ENCODE results near the gene CIROP. TPM values are rescaled to one million over a fixed set of nuclear protein-coding genes. Genes with fewer than 3 reads are reported as not detected.

CIROP gene
- total RNA-seq, 1 donor from 2014 or later: not detected

GRCh38 chr14:23118506-23119362 is 13.9 kb upstream of the CIROP start, which contains the start of gene CEBPE:
Gene CEBPE (minus strand): TSS chr14:23119255. CDS start chr14:23119091, 164 bp downstream.
- peaks cover 3% of the 10 kb centered on the region for H3K27me3 Mint-ChIP-seq (ENCODE audit: unreplicated experiment)
- no peak for TF ChIP-seq CTCF (IDR thresholded peaks at IDR 0.05; ENCODE audit: partially characterized antibody, unreplicated experiment)
- H3K4me1 Mint-ChIP-seq (ENCODE audit: low read depth, unreplicated experiment): peaks cover 12% of the 10 kb centered on the region
- H3K9me3 Mint-ChIP-seq (ENCODE audit: unreplicated experiment): peaks cover 7% of the 10 kb centered on the region
- peaks cover 4% of the 10 kb centered on the region for H3K36me3 Mint-ChIP-seq (ENCODE audit: unreplicated experiment)
- no peak for DNase-seq
- no peak within 1 kb of the TSS for H3K27ac Mint-ChIP-seq (ENCODE audit: unreplicated experiment)
- H3K4me3 Mint-ChIP-seq (ENCODE audit: unreplicated experiment): no peak within 1 kb of the TSS

- DNase-seq: no peak
- H3K4me3 Mint-ChIP-seq (ENCODE audit: unreplicated experiment): no peak overlapping the region
- no peak overlapping the region for H3K27ac Mint-ChIP-seq (ENCODE audit: unreplicated experiment)
- H3K27me3 Mint-ChIP-seq (ENCODE audit: unreplicated experiment): peaks cover 3% of the 10 kb centered on the region
- peaks cover 12% of the 10 kb centered on the region for H3K4me1 Mint-ChIP-seq (ENCODE audit: low read depth, unreplicated experiment)
- TF ChIP-seq CTCF (IDR thresholded peaks at IDR 0.05; ENCODE audit: partially characterized antibody, unreplicated experiment): no peak
- H3K9me3 Mint-ChIP-seq (ENCODE audit: unreplicated experiment): peaks cover 5% of the 10 kb centered on the region
- H3K36me3 Mint-ChIP-seq (ENCODE audit: unreplicated experiment): no peaks in the 10 kb centered on the region
Measured at GRCh38 chr14:23117371-23118020, 12.7 kb upstream of the CIROP start.

- Mint-ChIP-seq H3K36me3 (ENCODE audit: unreplicated experiment) (no peaks in the 10 kb centered on the region), H3K9me3 (ENCODE audit: unreplicated experiment) (peaks cover 5% of the 10 kb centered on the region), H3K4me1 (ENCODE audit: low read depth, unreplicated experiment) (peaks cover 8% of the 10 kb centered on the region), H3K4me3 (ENCODE audit: unreplicated experiment) (no peak overlapping the region), H3K27ac (ENCODE audit: unreplicated experiment) (no peak overlapping the region), H3K27me3 (ENCODE audit: unreplicated experiment) (peaks cover 3% of the 10 kb centered on the region)
- no peak for TF ChIP-seq CTCF (IDR thresholded peaks at IDR 0.05; ENCODE audit: partially characterized antibody, unreplicated experiment)
- DNase-seq: no peak
Measured at GRCh38 chr14:23115918-23116317, 11.1 kb upstream of the CIROP start.

- H3K9me3 Mint-ChIP-seq (ENCODE audit: unreplicated experiment): peaks cover 4% of the 10 kb centered on the region
- DNase-seq: no peak
- no peak overlapping the region for H3K27ac Mint-ChIP-seq (ENCODE audit: unreplicated experiment)
- H3K36me3 Mint-ChIP-seq (ENCODE audit: unreplicated experiment): no peaks in the 10 kb centered on the region
- H3K4me3 Mint-ChIP-seq (ENCODE audit: unreplicated experiment): no peak overlapping the region
- peaks cover 5% of the 10 kb centered on the region for H3K4me1 Mint-ChIP-seq (ENCODE audit: low read depth, unreplicated experiment)
- peaks cover 3% of the 10 kb centered on the region for H3K27me3 Mint-ChIP-seq (ENCODE audit: unreplicated experiment)
- TF ChIP-seq CTCF (IDR thresholded peaks at IDR 0.05; ENCODE audit: partially characterized antibody, unreplicated experiment): no peak
Measured at GRCh38 chr14:23115039-23115731, 10.4 kb upstream of the CIROP start.

Measured in glutamatergic neuron (in vitro differentiated cells).